ENCODE results near the gene AP5S1. TPM values are rescaled to one million over a fixed set of nuclear protein-coding genes. Genes with fewer than 3 reads are reported as not detected.

Gene AP5S1
- total and polyA plus RNA-seq, 2 of the 13 experiments (the other 11 are each of a cell fraction or from before 2014, with no cell fraction given) = 7.9 to 23.2 TPM

GRCh38 chr20:3846740-3847428 is 26.5 kb downstream of the AP5S1 start, which contains the start of gene MAVS (continued):
- peak; percentile 78; the same call in 1 of the 2 replicates for TF ChIP-seq MZF1 (CRISPR knock-in tag; IDR thresholded peaks at IDR 0.05; ENCODE audit: borderline replicate concordance)
- TF ChIP-seq ZNF550 (CRISPR knock-in tag; IDR thresholded peaks at IDR 0.05; ENCODE audit: borderline replicate concordance) = no peak
- TF ChIP-seq HNRNPUL1 (IDR thresholded peaks at IDR 0.05; ENCODE audit: low read depth, low read length) = 0 out of 2 replicates have a peak, but pooled peaks have one; percentile 71
- TF ChIP-seq ZNF292 (CRISPR knock-in tag; IDR thresholded peaks at IDR 0.05; ENCODE audit: borderline replicate concordance, low read depth) = peak; percentile 7; the same call in 1 of the 2 replicates
- TF ChIP-seq ZBTB42 (CRISPR knock-in tag; IDR thresholded peaks at IDR 0.05) = peak; percentile 93
- peak; percentile 90 for TF ChIP-seq MXD4 (CRISPR knock-in tag; IDR thresholded peaks at IDR 0.05)
- TF ChIP-seq TBX3 (IDR thresholded peaks at IDR 0.05; ENCODE audit: borderline replicate concordance) = 0 out of 2 replicates have a peak, but pooled peaks have one; percentile 31
- TF ChIP-seq, protein P1, sequence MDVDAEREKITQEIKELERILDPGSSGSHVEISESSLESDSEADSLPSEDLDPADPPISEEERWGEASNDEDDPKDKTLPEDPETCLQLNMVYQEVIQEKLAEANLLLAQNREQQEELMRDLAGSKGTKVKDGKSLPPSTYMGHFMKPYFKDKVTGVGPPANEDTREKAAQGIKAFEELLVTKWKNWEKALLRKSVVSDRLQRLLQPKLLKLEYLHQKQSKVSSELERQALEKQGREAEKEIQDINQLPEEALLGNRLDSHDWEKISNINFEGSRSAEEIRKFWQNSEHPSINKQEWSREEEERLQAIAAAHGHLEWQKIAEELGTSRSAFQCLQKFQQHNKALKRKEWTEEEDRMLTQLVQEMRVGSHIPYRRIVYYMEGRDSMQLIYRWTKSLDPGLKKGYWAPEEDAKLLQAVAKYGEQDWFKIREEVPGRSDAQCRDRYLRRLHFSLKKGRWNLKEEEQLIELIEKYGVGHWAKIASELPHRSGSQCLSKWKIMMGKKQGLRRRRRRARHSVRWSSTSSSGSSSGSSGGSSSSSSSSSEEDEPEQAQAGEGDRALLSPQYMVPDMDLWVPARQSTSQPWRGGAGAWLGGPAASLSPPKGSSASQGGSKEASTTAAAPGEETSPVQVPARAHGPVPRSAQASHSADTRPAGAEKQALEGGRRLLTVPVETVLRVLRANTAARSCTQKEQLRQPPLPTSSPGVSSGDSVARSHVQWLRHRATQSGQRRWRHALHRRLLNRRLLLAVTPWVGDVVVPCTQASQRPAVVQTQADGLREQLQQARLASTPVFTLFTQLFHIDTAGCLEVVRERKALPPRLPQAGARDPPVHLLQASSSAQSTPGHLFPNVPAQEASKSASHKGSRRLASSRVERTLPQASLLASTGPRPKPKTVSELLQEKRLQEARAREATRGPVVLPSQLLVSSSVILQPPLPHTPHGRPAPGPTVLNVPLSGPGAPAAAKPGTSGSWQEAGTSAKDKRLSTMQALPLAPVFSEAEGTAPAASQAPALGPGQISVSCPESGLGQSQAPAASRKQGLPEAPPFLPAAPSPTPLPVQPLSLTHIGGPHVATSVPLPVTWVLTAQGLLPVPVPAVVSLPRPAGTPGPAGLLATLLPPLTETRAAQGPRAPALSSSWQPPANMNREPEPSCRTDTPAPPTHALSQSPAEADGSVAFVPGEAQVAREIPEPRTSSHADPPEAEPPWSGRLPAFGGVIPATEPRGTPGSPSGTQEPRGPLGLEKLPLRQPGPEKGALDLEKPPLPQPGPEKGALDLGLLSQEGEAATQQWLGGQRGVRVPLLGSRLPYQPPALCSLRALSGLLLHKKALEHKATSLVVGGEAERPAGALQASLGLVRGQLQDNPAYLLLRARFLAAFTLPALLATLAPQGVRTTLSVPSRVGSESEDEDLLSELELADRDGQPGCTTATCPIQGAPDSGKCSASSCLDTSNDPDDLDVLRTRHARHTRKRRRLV (CRISPR knock-in tag; IDR thresholded peaks at IDR 0.05) = peak; percentile 40
- TF ChIP-seq NR3C1 (CRISPR knock-in tag; IDR thresholded peaks at IDR 0.05) = 0 out of 2 replicates have a peak, but pooled peaks have one; percentile 80
- TF ChIP-seq NCOA5 (CRISPR knock-in tag; IDR thresholded peaks at IDR 0.05) = 0 out of 2 replicates have a peak, but pooled peaks have one; percentile 37
- TF ChIP-seq TCF7L2 (IDR thresholded peaks at IDR 0.05; ENCODE audit: low read depth, low read length) = no peak
- TF ChIP-seq TCF7 (IDR thresholded peaks at IDR 0.05; ENCODE audit: low read depth) = no peak
- no peak; the same call in 1 of the 2 replicates for TF ChIP-seq ZNF33B (CRISPR knock-in tag; IDR thresholded peaks at IDR 0.05)
- peak; percentile 85; the same call in 1 of the 2 replicates for TF ChIP-seq YEATS2 (CRISPR knock-in tag; IDR thresholded peaks at IDR 0.05; ENCODE audit: borderline replicate concordance)
- peak; percentile 10 for TF ChIP-seq ZKSCAN1 (IDR thresholded peaks at IDR 0.05; ENCODE audit: low read length)
- TF ChIP-seq ZNF562 (CRISPR knock-in tag; IDR thresholded peaks at IDR 0.05; ENCODE audit: borderline replicate concordance) = no peak
- TF ChIP-seq HMGXB4 (CRISPR knock-in tag; IDR thresholded peaks at IDR 0.05; ENCODE audit: borderline replicate concordance in 1 of 2, low read depth in 1 of 2) = peak; percentile 89 to 97; a peak in 3 of 4 replicates
- peak; percentile 77 for TF ChIP-seq ISL2 (CRISPR knock-in tag; IDR thresholded peaks at IDR 0.05)
- TF ChIP-seq PRDM4 (CRISPR knock-in tag; IDR thresholded peaks at IDR 0.05; ENCODE audit: borderline replicate concordance) = no peak; the same call in 1 of the 2 replicates
- TF ChIP-seq SP140L (CRISPR knock-in tag; IDR thresholded peaks at IDR 0.05; ENCODE audit: borderline replicate concordance) = peak; percentile 54; the same call in 1 of the 2 replicates

Data from HepG2 (cell line).